GM12878 (cell line): Measurements from ENCODE around the gene GFM2. TPM values are rescaled to one million over a fixed set of nuclear protein-coding genes. Genes with fewer than 3 reads are reported as not detected.

Experiments
- ATF3 ChIP-seq: IDR thresholded peaks from 2 replicates; pipeline ENCODE4 v1.6.1; 2011; ENCODE audit warnings: low read depth, mild to moderate bottlenecking, low read length, moderate library complexity, borderline replicate concordance; ENCODE audit errors: extremely low read depth
- BCLAF1 ChIP-seq: fragments of 450-650 bp; IDR thresholded peaks from 2 replicates; pipeline ENCODE4 v1.6.1; 2017; ENCODE audit warnings: antibody characterized with exemption, mild to moderate bottlenecking, moderate library complexity
- BHLHE40 ChIP-seq, 2 experiments: fragments of 450-650 bp in 1 of 2; IDR thresholded peaks; 2 replicates each; pipeline ENCODE4 v1.6.1; 2011 to 2017; ENCODE audit warnings: low read depth in 2 of 2, borderline replicate concordance in 1 of 2, improper control_type of control experiment in 1 of 2, low read length in 1 of 2, mild to moderate bottlenecking in 1 of 2
- CREM ChIP-seq: IDR thresholded peaks from 2 replicates; pipeline ENCODE4 v1.6.1; 2014; ENCODE audit warnings: antibody characterized with exemption, low read depth
- E4F1 ChIP-seq: fragments of 450-650 bp; IDR thresholded peaks from 2 replicates; pipeline ENCODE4 v1.6.1; 2018; ENCODE audit warnings: borderline replicate concordance, mild to moderate bottlenecking; ENCODE audit not compliant: partially characterized antibody
- IRF5 ChIP-seq: fragments of 450-650 bp; IDR thresholded peaks from 2 replicates; pipeline ENCODE4 v1.6.1; 2017; ENCODE audit warnings: borderline replicate concordance
- NBN ChIP-seq: fragments of 450-650 bp; IDR thresholded peaks from 2 replicates; pipeline ENCODE4 v1.6.1; 2016
- NFYA ChIP-seq: IDR thresholded peaks from 2 replicates; pipeline ENCODE4 v1.6.1; 2011; ENCODE audit warnings: low read depth, mild to moderate bottlenecking, low read length, improper control_type of control experiment, borderline replicate concordance
- NFYB ChIP-seq: IDR thresholded peaks from 2 replicates; pipeline ENCODE4 v1.6.1; 2011; ENCODE audit warnings: low read depth, mild to moderate bottlenecking, low read length, improper control_type of control experiment, moderate library complexity; ENCODE audit not compliant: insufficient read depth
- NR2F1 ChIP-seq: fragments of 450-650 bp; conservative IDR thresholded peaks from 2 replicates; pipeline ENCODE4 v1.6.1; 2017; ENCODE audit warnings: mild to moderate bottlenecking
- PKNOX1 ChIP-seq: fragments of 450-650 bp; IDR thresholded peaks from 2 replicates; pipeline ENCODE4 v1.6.1; 2016; ENCODE audit warnings: mild to moderate bottlenecking
- RBBP5 ChIP-seq: fragments of 200-600 bp; sonication (generic); conservative IDR thresholded peaks from 2 replicates; pipeline ENCODE4 v1.6.1; 2016
- SIN3A ChIP-seq: IDR thresholded peaks from 2 replicates; pipeline ENCODE4 v1.6.1; 2012; ENCODE audit warnings: low read depth, low read length, improper control_type of control experiment
- SPI1 ChIP-seq: IDR thresholded peaks from 2 replicates; pipeline ENCODE4 v1.6.1; 2011; ENCODE audit warnings: low read depth, mild to moderate bottlenecking, low read length, moderate library complexity, borderline replicate concordance; ENCODE audit not compliant: insufficient read depth
- SREBF2 ChIP-seq: IDR thresholded peaks from 2 replicates; pipeline ENCODE4 v1.6.1; 2012; ENCODE audit warnings: mild to moderate bottlenecking, low read length
- ZNF687 ChIP-seq: fragments of 450-650 bp; IDR thresholded peaks from 2 replicates; pipeline ENCODE4 v1.6.1; 2017; ENCODE audit warnings: mild to moderate bottlenecking, moderate library complexity
- polyA plus RNA-seq, 11 experiments: library from polyadenylated mRNA; depleted of rRNA in 4 of 11; unstranded in 6 of 11; stranded (reverse) in 5 of 11; fragments of >200 nt; fragmentation: Nextera tagmentation in 4 of 11; fragmentation: Illumina TruSeq in 1 of 11; extraction: Ambion mirVana in 4 of 11; extraction: Trizol in 1 of 11; gene quantifications; 1 replicate in 1 of 11; 2 replicates in 10 of 11; pipeline versions ENCODE4 v1.2.1 to v1.2.3, GENCODE V29; 2011 to 2016; ENCODE audit warnings: inconsistent platforms in 2 of 11, missing spikeins in 2 of 11, low read depth in 1 of 11
- total RNA-seq, 4 experiments: library from RNA; depleted of rRNA in 3 of 4; stranded (reverse); fragments of >200 nt in 3 of 4; fragmentation: Illumina TruSeq in 1 of 4; extraction: Trizol in 1 of 4; gene quantifications; 2 replicates each; pipeline versions ENCODE4 v1.2.1 to v1.2.3, GENCODE V29; 2013 to 2021

GFM2 gene
- total and polyA plus RNA-seq, 10 of the 15 experiments (the other 5 are each of a cell fraction or from before 2014, with no cell fraction given): 19.9 to 51.3 (median 32.7) TPM

- TF ChIP-seq PKNOX1 (peak; percentile 75; the same call in 1 of the 2 replicates), NBN (peak; percentile 79; the same call in 1 of the 2 replicates), SREBF2 (peak; percentile 67; the same call in 1 of the 2 replicates), RBBP5 (no peak), NR2F1 (peak; percentile 49; the same call in 1 of the 2 replicates), BHLHE40 (IDR thresholded peaks at IDR 0.05; ENCODE audit: borderline replicate concordance in 1 of 2, low read depth in 2 of 2, low read length in 1 of 2) (peak; percentile 3 to 22; a peak in 1 of 4 replicates), SPI1 (no peak), ZNF687 (no peak), ATF3 (no peak), NFYB (no peak), IRF5 (no peak), CREM (peak; percentile 86), NFYA (no peak), E4F1 (peak; percentile 77), SIN3A (peak; percentile 78), BCLAF1 (no peak)
Measured at GRCh38 chr5:74766849-74767578, at the start of gene GFM2, which contains the start of gene NSA2 (continued).
